ENCODE data around the gene EZR.

The EZR gene

DNA sequence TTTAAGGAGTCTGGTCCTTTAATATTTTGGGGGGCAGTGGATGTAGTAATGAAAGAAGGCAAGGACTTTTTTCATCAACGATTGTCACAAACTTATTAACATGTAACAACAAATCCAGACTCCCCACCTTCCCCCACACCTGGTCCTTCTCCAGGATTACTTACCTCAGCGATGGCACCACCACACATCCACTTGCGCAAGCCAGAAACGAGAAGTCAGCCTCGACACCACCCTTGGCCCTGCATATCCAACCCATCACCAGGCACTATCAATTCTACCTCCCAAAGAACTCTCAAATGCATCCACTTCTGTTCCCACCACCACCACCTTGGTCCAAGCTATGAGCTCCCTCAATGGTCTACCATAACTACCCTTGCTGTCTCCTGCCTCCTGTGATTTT lies 6.6 kb downstream of the EZR start:
- Histone ChIP-seq H3K4me3 (ENCODE audit: low read length) (no peak overlapping the region), H3F3A (ENCODE audit: insufficient read depth, low read length) (peaks cover 5% of the 10 kb centered on the region), H3K9me2 (replicated peaks; ENCODE audit: insufficient read depth, low read length) (no peaks in the 10 kb centered on the region), H3K27ac (ENCODE audit: low read length) (no peak overlapping the region), H3K4me2 (ENCODE audit: low read depth, low read length) (no peak overlapping the region), H3K9me3 (replicated peaks; ENCODE audit: insufficient read depth, low read length) (no peaks in the 10 kb centered on the region), H4K20me1 (ENCODE audit: insufficient read depth, low read length) (peaks cover 18% of the 10 kb centered on the region), H2AFZ (ENCODE audit: low read length) (no peak overlapping the region), H3K79me2 (ENCODE audit: low read length) (peaks cover 100% of the 10 kb centered on the region), H3K36me3 (replicated peaks; ENCODE audit: insufficient read depth, low read length) (no peaks in the 10 kb centered on the region; the same call in 1 of the 2 replicates), H3K9ac (ENCODE audit: low read length) (no peak overlapping the region), H3K4me1 (ENCODE audit: low read length) (peaks cover 20% of the 10 kb centered on the region), H3K27me3 (replicated peaks; ENCODE audit: insufficient read depth, low read length) (no peaks in the 10 kb centered on the region)
- TF ChIP-seq EZH2 (optimal IDR thresholded peaks at IDR 0.05; ENCODE audit: low read depth, low read length) = no peak
- TF ChIP-seq EZH2phosphoT487 (IDR thresholded peaks at IDR 0.05; ENCODE audit: low read length) = no peak
- TF ChIP-seq, protein P1, sequence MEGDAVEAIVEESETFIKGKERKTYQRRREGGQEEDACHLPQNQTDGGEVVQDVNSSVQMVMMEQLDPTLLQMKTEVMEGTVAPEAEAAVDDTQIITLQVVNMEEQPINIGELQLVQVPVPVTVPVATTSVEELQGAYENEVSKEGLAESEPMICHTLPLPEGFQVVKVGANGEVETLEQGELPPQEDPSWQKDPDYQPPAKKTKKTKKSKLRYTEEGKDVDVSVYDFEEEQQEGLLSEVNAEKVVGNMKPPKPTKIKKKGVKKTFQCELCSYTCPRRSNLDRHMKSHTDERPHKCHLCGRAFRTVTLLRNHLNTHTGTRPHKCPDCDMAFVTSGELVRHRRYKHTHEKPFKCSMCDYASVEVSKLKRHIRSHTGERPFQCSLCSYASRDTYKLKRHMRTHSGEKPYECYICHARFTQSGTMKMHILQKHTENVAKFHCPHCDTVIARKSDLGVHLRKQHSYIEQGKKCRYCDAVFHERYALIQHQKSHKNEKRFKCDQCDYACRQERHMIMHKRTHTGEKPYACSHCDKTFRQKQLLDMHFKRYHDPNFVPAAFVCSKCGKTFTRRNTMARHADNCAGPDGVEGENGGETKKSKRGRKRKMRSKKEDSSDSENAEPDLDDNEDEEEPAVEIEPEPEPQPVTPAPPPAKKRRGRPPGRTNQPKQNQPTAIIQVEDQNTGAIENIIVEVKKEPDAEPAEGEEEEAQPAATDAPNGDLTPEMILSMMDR (IDR thresholded peaks at IDR 0.05; ENCODE audit: low read length) = no peak
- no peak for DNase-seq

DNA sequence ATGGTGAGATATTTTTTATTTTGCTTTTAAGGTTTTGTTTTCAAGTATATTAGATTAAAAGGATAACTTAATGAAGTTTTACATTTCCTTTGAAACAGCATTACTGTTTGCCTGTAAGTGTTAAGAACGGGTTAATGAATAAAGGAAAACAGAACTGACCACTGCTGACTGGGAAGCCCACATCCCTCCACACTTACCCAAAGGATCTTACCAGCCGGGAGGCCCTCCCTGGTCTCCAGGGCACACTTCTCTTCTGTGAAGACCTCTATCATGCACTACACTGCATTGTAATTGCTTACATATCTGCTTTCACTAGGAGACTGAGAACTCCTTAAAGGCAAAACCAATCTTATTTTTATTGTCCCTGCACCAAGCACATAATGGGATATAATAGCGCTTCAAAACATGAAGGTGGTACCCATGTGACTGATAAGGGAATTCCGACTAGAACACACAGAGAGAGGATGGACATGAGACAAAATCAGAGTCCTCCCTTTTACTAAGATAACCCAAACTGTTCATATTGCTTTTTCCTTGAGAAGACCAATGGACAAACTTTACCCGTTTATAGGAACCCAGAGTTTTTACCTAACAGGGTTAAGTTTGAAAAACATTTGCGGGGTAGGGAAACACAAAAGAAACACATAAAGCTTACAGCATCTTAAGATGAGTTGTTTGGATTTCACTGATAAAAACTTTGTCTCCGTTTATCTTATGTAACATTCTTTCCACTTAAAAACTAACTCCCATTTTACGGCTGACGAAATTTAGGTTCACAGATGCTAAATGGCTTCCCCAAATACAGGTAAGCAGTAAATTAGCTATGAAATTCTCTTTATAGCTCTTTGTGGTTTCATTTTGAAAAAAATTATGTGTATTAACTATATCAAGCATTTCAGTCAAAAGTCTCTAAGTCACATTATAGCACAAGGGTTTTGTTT lies 8.7 kb downstream of the EZR start:
- Histone ChIP-seq H3K4me3 (ENCODE audit: low read length) (no peak overlapping the region), H3K9me2 (replicated peaks; ENCODE audit: insufficient read depth, low read length) (no peaks in the 10 kb centered on the region), H3K79me2 (ENCODE audit: low read length) (peaks cover 100% of the 10 kb centered on the region), H3F3A (ENCODE audit: insufficient read depth, low read length) (no peaks in the 10 kb centered on the region; the same call in 1 of the 2 replicates), H3K27me3 (replicated peaks; ENCODE audit: insufficient read depth, low read length) (no peaks in the 10 kb centered on the region), H3K27ac (ENCODE audit: low read length) (no peak overlapping the region), H3K9ac (ENCODE audit: low read length) (no peak overlapping the region), H2AFZ (ENCODE audit: low read length) (no peak overlapping the region), H3K4me2 (ENCODE audit: low read depth, low read length) (no peak overlapping the region), H3K4me1 (ENCODE audit: low read length) (peaks cover 24% of the 10 kb centered on the region), H3K9me3 (replicated peaks; ENCODE audit: insufficient read depth, low read length) (no peaks in the 10 kb centered on the region), H3K36me3 (replicated peaks; ENCODE audit: insufficient read depth, low read length) (no peaks in the 10 kb centered on the region; the same call in 1 of the 2 replicates), H4K20me1 (ENCODE audit: insufficient read depth, low read length) (peaks cover 13% of the 10 kb centered on the region)
- no peak for DNase-seq
- no peak for TF ChIP-seq EZH2 (optimal IDR thresholded peaks at IDR 0.05; ENCODE audit: low read depth, low read length)
- no peak for TF ChIP-seq EZH2phosphoT487 (IDR thresholded peaks at IDR 0.05; ENCODE audit: low read length)
- TF ChIP-seq, protein P1 (IDR thresholded peaks at IDR 0.05; ENCODE audit: low read length) = no peak

DNA sequence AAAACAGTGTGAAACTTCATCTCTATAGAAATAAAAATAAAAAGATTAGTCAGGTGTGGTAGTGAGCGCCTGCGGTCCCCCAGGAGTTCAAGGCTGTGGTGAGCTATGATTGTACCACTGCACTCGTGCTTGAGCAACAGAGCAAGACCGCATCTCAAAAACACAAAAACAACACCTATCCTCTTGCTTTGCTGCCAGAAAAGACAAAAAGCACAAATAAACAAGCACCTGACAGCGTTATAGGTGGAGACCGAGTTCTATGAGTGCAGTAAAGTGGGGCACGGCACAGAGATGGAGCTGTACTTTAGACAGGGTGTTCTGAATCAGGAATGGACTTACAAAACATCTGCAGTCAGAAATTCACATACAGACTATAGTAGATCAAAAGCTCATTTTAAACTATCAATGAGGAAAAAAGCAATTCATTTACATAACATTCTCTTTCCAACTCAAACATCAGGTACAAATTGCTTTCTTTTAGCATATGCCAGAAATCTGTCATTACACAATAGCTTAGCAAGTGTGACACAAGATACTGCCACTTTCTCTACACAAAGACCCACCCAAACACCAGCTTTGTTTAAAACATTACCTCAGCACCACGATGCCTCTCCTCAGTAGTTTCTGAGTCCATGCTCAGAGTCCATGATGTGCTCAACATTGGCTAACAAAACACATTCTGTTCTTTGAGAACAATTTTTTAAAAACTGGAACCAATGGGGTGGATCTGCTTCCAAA lies 10.1 kb downstream of the EZR start:
- Histone ChIP-seq H3K9me2 (replicated peaks; ENCODE audit: insufficient read depth, low read length) (no peaks in the 10 kb centered on the region), H3F3A (ENCODE audit: insufficient read depth, low read length) (peaks cover 4% of the 10 kb centered on the region; the same call in 1 of the 2 replicates), H3K4me3 (ENCODE audit: low read length) (no peak overlapping the region), H3K4me1 (ENCODE audit: low read length) (peaks cover 18% of the 10 kb centered on the region), H3K27me3 (replicated peaks; ENCODE audit: insufficient read depth, low read length) (no peaks in the 10 kb centered on the region), H3K79me2 (ENCODE audit: low read length) (peaks cover 97% of the 10 kb centered on the region), H3K9ac (ENCODE audit: low read length) (no peak overlapping the region), H2AFZ (ENCODE audit: low read length) (no peak overlapping the region), H3K4me2 (ENCODE audit: low read depth, low read length) (no peak overlapping the region), H3K9me3 (replicated peaks; ENCODE audit: insufficient read depth, low read length) (no peaks in the 10 kb centered on the region), H3K36me3 (replicated peaks; ENCODE audit: insufficient read depth, low read length) (no peaks in the 10 kb centered on the region; the same call in 1 of the 2 replicates), H4K20me1 (ENCODE audit: insufficient read depth, low read length) (peaks cover 9% of the 10 kb centered on the region), H3K27ac (ENCODE audit: low read length) (no peak overlapping the region)
- TF ChIP-seq, protein P1 (IDR thresholded peaks at IDR 0.05; ENCODE audit: low read length) = no peak
- TF ChIP-seq EZH2phosphoT487 (IDR thresholded peaks at IDR 0.05; ENCODE audit: low read length) (no peak), EZH2 (optimal IDR thresholded peaks at IDR 0.05; ENCODE audit: low read depth, low read length) (no peak)
- no peak for DNase-seq
